ENCODE measurements around the gene ZBTB48.
"Not testable (repeated sequence)": the region's sequence is repeated elsewhere in the genome, so short reads cannot be mapped to it uniquely, and the experiment has no call there.

The ZBTB48 gene

DNA sequence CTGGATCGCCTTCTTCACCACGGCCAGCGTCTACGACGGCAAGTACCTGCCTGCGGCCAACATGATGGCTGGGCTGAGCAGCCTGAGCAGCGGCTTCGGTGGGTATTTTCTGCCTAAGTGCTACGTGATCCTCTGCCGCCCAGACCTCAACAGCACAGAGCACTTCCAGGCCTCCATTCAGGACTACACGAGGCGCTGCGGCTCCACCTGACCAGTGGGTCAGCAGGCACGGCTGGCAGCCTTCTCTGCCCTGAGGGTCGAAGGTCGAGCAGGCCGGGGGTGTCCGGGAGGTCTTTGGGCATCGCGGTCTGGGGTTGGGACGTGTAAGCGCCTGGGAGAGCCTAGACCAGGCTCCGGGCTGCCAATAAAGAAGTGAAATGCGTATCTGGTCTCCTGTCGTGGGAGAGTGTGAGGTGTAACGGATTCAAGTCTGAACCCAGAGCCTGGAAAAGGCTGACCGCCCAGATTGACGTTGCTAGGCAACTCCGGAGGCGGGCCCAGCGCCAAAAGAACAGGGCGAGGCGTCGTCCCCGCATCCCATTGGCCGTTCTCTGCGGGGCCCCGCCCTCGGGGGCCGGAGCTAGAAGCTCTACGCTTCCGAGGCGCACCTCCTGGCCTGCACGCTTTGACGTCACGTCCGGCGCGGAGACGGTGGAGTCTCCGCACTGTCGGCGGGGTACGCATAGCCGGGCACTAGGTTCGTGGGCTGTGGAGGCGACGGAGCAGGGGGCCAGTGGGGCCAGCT, at the start of gene ZBTB48:
TSS of gene ZBTB48 (plus strand) at position 621 of the 745 bp plus-strand sequence. CDS start 616 bp downstream, outside the sequence.
- peak within 1 kb of the TSS; percentile 79 to 97 (median 88) for H3K4me3 ChIP-seq
- H3K27ac ChIP-seq: peak within 1 kb of the TSS; percentile 65 to 99 (median 94)

DNA sequence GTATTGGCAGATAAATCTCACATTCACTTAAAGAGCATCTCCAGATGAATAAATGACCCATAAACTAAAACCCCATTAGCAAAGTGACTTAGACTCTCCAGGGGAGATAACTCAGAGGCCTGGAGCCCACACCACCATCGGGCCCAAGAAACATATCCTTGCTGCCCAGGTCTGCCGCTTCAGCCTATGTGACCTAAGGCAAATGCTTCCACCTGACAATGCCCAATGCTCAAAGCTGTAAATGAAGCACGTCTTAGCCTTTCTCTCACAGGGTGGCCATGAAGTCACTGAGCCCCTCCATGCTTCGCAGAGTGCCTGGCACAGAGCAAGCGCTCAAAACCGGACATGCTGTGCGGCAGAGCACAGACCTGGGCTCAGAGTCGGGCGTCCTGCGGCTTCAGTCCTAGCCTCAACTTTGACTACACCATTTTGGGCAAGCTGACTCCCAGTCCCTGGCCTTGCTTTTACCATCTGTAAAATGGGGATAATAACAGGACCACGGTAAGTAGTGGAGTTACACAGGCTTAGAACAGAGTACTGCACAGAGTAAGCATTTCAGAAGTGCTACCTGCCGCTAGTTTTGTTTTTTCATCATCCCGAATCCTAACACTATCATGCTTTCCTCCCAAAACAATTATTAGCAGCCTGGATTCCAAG, 49.2 kb upstream of the ZBTB48 start:
- Histone ChIP-seq H3K27ac (no peak overlapping the region), H3K4me3 (no peak overlapping the region)

DNA sequence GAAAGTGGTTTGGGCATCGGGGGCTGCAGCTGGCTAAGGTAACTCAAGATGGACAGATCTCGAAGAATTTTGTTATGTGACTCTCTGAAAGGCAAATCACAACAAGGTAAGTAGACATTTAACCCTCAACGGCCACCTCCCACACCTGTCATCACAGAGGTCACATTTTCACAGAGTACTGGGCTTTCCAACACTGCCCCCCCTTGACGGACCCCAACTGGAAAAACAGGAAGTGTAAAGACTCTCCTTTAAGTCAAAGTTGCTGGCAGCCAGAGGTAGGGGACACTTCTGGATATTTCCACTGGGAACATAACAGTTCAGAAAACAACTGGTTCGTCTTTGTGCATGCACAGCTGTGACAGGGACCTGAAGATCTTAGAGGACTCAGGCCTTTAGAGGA, 47.8 kb upstream of the ZBTB48 start:
- no peak overlapping the region for H3K27ac ChIP-seq
- H3K4me3 ChIP-seq: no peak overlapping the region

DNA sequence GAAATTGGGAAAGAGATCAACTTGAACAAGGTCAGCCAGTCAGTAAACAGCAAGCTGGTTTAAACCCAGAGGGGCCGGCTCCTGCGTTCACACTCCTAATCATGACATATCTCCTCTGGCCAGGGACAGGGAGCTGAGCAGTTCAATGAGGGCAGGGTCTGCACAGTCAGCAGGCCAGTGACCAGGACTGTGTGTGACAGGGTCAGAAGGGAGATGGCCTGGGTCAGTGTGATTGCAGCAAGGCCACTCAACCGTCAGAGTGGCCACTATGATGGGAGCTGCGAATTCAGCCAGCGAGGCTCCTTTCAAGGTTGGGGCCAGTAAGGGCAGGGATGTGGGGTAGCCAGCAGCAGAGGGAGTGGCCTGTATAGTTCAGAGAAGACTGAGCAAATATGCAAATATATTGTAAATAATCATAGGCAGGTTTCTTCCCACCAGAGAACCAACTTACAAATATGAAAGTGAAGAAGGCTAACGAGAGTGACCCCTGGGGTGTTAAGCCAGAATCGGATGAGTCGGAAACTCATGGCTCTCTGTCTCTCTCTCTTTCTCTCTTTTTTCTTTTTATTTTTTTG, 45.5 kb upstream of the ZBTB48 start:
- H3K4me3 ChIP-seq: no peak overlapping the region
- no peak overlapping the region for H3K27ac ChIP-seq

DNA sequence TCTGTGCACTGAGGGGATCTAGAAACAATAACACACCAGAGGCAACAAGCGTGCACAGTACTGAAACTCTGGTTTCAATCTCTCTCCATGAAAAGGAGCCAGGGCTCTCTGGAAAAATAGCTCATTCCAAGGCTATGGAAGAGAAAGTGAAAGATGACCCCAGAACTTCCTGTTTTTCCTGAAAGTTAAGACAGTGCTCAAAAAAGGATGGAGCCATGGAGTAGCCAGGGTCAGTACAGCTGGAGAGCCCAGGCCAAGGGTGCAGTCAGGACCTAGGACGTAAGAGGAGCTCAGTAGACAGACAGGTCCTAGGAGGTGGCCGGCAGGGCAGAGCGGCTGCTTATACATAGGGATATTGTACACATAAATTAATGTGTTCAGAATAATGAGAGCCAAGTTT, 44.6 kb upstream of the ZBTB48 start:
- H3K27ac ChIP-seq: no peak overlapping the region
- H3K4me3 ChIP-seq: no peak overlapping the region

DNA sequence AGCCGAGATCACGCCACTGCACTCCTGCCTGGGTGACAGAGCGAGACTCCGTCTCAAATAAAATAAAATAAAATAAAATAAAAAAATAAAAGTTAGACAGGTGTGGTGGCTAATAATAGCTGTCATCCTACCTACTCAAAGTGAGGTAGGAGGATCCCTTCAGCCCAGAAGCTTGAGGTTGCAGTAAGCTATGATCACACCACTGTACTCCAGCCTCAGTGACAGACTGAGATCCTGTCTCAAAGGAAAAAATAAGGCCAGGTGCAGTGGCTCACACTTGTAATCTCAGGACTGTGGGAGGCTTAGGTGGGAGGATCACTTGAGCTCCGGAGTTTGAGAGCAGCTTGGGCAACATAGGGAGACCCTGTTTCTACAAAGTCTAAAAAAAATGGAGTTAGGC, 43.5 kb upstream of the ZBTB48 start:
- H3K4me3 ChIP-seq: no peak overlapping the region
- no peak overlapping the region for H3K27ac ChIP-seq

DNA sequence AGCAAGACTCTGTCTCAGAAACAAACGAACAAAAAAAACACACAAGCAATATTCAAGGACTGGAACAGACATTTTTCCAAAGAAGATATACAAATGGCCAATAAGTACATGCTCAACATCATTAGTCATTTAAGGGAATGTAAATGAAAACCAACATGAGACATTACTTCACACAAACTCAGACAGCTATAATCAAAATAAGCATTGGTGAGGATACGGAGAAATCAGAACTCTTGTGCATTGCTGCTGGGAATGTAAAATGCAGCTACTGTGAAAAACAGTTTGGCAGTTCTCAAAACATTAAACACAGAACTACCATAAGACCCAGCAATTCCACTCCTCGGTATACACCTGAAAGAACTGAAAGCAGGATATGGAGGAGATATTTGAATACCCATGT, 40.8 kb upstream of the ZBTB48 start:
- Histone ChIP-seq H3K4me3 (no peak overlapping the region), H3K27ac (peak overlapping the region in 2 of 21 experiments; percentile 33 to 39)

DNA sequence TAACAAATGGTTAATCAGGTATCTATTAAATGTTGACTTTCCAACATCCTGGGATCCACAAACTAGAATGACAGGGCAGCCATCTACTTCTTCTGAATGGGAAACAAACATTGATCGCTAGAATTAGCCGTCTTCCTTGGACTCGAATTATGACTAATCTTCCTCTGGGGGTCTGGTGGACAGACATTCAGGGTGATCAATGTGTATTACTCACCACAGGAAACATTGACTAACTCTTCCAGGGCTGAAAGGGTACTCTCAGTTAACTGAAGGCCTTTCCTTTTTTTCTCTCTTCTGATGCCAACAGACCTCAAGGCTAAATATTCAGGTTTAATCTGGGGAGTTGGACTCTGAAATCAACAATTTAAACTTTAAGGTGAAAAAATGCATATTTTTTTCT, 35.0 kb upstream of the ZBTB48 start:
- Histone ChIP-seq H3K4me3 (no peak overlapping the region), H3K27ac (peak overlapping the region in 13 of 21 experiments; percentile 3 to 84 (median 56))

DNA sequence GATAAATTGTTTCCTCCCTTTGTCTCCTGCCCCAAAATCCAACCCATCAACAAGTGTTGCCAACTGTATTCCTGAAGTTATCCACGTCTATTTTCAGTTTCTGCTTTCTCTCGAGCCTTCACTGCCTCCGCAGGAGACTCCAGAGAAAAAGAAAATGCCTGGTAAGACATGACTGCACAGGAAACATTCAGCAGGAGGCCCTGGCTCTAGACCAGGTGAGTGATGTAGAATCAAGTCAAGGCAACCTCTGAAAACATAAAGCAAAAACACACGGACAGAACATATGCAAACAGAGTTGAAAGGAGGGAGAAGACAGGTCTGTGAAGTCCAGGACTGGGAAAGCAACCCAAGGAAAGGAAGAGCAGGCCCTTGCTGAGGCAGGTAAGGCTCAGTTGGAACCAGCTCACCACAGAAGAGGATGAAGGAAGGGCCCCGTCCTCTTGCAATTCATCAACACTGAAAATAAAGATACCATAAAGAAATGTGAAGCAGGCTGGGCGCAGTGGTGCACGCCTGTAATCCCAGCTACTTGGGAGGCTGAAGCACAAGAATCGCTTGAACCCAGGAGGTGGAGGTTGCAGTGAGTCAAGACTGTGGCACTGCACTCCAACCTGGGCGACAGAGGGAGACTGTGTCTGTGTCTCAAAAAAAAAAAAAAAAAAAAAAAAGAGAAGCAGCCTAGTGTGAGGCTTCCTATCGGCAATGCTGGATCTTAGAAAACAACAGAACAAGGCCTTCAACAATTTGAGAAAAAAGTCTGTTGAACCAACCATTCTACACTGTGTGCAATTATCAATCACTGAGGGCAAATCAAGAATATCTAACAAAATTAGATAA, 34.3 kb upstream of the ZBTB48 start:
- H3K27ac ChIP-seq: peak overlapping the region in 16 of 21 experiments; percentile 0 to 84 (median 51)
- H3K4me3 ChIP-seq: no peak overlapping the region

DNA sequence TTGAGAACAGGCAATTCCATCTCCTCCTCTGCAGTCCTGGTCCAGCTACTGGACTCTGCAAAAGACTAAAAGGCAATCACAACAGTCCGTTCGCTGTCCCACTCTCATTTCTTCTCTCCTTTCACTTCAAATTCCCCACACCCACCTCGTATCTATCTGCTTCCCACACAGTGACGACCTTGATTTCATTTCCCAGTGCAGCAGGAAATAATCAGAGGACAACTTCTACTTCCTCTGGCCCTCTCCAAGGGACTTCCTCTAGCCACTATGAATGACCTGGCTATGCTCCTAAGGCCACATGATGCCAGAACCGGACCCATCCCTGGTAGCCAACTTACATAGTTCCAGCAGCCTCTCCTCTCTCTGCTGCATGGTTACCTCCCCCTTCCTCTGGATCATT, 33.5 kb upstream of the ZBTB48 start:
- Histone ChIP-seq H3K4me3 (no peak overlapping the region), H3K27ac (peak overlapping the region in 12 of 21 experiments; percentile 0 to 84 (median 42))

DNA sequence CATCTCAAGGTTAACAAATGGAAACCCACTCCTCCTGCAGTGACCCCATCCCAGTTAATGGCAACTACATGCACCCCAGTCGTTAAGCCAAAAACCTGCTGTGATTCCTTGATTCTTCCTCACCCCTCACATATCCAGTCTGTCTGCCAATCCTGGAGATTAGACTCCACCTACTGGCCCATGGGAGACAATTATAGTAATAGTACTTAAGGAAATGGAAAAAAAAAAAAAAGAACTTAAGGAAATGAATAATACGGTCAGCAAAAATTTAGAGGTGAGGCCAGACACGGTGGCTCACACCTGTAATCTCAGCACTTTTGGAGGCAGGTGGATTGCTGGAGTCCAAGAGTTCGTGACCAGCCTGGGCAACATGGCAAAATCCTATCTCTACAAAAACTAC, 32.5 kb upstream of the ZBTB48 start:
- no peak overlapping the region for H3K4me3 ChIP-seq
- peak overlapping the region in 1 of 21 experiments; percentile 84 for H3K27ac ChIP-seq

DNA sequence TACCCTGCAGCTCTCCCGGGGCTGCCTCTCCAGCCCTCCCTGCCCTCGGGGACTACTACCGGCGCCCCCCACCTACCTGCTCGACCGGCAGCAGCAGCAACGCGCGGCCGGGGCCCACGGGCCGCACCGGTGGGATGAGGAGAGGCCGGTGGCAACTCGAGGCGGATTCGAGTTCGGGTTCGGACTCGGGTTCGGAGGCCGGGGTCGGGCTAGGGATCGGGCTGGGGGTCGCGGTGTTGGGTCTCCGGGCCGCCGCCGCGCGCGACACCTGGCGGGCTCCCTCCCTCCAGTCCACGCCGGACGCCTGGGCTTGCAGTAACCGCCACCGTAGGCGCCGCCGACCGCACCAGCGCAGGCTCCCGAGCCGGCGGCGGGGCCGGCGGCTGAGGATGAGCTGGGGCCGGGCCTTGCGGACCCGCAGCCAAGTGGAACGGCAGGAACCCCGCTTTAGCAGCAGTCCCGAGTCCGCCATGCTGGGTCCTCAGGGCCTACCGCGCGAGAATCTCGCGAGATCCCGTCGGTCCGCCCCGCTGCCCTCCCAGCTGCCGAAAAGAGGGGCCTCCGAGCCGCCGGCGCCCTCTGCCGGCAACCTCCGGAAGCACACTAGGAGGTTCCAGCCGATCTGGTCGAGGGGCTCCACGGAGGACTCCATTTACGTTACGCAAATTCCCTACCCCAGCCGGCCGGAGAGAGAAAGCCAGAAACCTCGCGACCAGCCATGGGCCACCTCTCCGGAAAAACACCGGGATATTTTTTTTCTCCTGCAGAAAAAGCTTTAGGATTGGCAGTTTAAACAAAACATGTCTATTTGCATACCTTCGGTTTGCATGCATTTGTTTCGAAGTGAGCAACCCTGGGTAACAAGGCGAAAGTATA, 25.5 kb upstream of the ZBTB48 start, which contains the start of gene NOL9:
TSS of gene NOL9 (minus strand) at position 483 of the 876 bp plus-strand sequence. CDS start at position 472, 11 bp downstream.
- H3K4me3 ChIP-seq: peak within 1 kb of the TSS; percentile 93 to 100 (median 98)
- peak within 1 kb of the TSS; percentile 40 to 96 (median 92) for H3K27ac ChIP-seq

DNA sequence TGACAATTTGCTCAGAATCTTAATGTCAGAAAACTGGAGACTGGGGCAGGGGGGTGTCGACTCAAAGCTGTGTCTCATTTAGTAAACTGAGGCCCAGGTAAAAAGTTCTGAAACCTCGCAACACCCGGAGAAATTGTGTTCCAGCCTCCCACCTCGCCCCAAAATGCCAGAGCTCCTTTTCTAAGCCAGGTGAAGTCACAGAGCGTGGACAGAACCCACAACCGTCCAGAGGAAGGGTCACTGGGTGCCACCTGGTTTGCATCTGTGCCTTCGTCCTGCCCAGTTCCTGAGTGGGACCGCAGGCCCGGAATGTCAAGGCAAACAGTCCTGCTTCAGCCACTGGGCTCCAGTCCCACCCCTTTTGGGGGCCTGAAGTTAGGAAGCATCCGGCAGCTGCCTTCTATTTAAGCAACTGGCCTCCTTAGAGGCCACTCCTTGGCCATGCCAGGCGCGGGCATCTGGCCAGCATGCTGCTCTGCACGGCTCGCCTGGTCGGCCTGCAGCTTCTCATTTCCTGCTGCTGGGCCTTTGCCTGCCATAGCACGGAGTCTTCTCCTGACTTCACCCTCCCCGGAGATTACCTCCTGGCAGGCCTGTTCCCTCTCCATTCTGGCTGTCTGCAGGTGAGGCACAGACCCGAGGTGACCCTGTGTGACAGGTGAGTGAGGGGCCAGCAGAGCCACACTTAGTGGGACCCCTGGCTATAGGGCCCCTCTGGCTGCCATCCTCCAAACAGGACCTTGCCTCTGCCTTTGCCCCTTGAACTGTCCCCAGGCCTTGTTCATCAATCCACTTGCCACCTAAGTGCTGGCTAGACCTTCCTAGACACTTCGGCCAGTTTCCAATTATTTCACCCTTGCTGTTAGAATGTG, 24.7 kb upstream of the ZBTB48 start, which contains the start of gene TAS1R1:
TSS of gene TAS1R1 (plus strand) at position 401 of the 872 bp plus-strand sequence. CDS start at position 468, 67 bp downstream.
- peak within 1 kb of the TSS; percentile 93 to 100 (median 98) for H3K4me3 ChIP-seq
- H3K27ac ChIP-seq: peak within 1 kb of the TSS; percentile 40 to 96 (median 92)

DNA sequence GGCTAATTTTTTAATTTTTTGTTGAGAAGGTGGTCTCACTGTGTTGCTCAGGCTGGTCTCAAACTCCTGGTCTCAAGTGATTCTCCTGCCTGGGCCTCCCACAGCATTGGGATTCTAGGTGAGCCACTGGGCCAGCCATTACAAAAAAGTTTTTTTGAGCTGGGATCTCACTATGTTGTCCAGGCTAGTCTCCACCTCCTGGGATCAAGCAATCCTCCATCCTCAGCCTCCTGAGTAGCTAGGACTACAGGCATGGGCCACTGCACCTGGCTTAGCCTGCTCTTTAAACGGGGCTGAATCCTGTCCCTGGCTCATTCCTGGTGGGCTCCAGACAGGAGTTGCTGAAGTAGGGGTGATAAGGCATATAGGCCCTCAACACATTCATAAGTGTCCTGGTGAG, 22.2 kb upstream of the ZBTB48 start:
- H3K27ac ChIP-seq: no peak overlapping the region

DNA sequence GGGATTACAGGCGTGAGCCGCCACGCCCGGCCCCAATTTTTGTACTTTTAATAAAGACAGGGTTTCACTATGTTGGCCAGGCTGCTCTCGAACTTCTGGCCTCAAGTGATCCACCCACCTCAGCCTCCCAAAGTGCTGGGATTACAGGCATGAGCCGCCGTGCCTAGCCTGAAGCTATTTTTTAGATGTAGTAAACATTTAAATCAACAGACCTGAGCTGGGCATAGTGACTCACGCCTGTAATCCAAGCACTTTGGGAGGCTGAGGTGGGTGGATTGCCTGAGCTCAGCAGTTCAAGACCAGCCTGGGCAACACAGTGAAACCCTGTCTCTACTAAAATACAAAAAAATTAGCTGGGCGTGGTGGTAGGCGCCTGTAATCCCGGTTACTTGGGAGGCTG, 20.6 kb upstream of the ZBTB48 start:
- H3K4me3 ChIP-seq, H3K27ac ChIP-seq: not testable (repeated sequence)

More for the DNA sequence above, 22.2 kb upstream of the ZBTB48 start:
- H3K4me3 ChIP-seq: no peak overlapping the region

DNA sequence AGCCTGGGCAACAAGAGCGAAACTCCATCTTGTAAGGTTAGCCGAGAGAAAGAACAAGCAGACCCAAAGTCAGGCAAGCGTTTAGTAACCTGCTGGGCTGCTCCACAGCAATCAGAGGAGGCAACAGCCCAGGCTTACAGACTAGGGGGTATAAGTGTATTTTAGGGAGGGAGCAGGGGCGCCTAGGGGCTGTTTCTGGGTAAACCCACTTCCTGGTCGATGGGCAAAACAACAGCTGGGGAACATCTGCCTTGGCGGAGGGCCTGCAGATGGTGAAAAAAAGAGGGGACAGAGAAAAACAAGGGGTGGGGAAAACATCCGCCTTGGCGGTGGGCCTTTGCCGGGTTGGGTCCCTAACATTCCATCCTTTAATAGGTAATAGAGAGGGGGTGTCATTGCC, 19.5 kb upstream of the ZBTB48 start:
- peak overlapping the region in 1 of 21 experiments; percentile 42 for H3K27ac ChIP-seq
- no peak overlapping the region for H3K4me3 ChIP-seq

DNA sequence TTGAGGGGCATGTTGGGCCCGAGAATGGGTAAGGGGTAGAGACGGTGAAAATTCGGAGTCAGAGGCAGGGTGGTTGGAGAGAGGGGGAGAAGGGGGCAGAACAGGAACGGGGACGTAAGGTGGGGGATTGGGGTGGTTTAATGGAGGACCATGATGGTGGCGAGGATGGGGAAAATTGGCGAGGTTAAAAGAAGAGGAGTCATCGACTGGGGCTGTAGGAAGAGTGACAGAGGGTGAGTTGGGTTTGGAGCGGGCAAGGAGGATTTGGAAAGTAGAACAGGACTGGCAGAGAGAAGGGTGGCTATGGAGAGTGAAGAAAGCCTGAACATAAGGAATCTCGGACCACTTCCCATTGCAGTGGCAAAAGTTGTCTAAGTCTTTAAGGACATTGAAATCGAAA, 10.8 kb upstream of the ZBTB48 start:
- H3K27ac ChIP-seq: no peak overlapping the region
- no peak overlapping the region for H3K4me3 ChIP-seq

DNA sequence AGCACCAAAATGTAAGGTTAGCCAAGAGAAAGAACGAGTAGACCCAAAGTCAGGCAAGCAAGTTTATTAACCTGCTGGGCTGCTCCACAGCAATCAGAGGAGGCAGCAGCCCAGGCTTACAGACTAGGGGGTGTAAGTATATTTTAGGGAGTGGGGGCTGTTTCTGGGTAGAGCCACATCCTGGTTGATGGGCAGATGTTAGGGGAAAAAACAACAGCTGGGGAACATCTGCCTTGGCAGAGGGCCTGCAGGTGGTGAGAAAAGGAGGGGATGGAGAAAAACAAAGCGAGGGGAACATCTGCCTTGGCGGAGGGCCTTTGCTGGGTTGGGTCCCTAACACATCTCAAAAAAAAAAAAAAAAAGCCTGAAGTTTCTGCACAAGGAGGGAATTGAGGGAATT, 9.7 kb upstream of the ZBTB48 start:
- no peak overlapping the region for H3K4me3 ChIP-seq
- no peak overlapping the region for H3K27ac ChIP-seq
